Measurements from ENCODE around the gene MTA3.

MTA3 gene

DNA sequence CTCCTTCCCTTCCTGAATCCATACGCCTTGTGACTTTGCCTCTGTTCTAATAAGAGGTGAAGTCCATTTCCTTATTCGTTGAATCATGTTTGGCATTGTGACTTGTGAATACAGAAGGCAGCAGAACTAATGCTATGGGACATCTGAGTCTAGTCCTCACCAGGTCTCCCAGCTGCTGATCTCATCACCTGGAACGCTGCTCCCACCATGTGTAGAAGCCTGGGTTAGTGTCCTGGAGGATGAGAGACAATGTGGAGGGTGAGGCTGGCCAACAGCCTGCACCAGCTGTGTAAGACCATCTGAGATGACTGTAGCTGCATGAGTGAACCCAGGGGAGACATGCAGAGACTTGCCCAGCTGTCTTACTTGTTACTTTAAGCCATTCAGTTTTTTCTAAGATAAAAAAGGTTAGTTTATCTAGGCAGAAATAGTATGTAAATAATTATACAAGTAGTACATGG is 227.4 kb downstream of the MTA3 start:
- no peaks in the 10 kb centered on the region for H3K4me1 ChIP-seq
- H3K4me2 ChIP-seq (ENCODE audit: low read length): no peak overlapping the region
- no peak overlapping the region for H3K4me3 ChIP-seq (ENCODE audit: low read depth, low read length)
- H3K27ac ChIP-seq: no peak overlapping the region
- no peaks in the 10 kb centered on the region for H3K79me2 ChIP-seq
- no peaks in the 10 kb centered on the region for H3K9me3 ChIP-seq (ENCODE audit: control insufficient read depth, low read length)
- TF ChIP-seq, protein P1, sequence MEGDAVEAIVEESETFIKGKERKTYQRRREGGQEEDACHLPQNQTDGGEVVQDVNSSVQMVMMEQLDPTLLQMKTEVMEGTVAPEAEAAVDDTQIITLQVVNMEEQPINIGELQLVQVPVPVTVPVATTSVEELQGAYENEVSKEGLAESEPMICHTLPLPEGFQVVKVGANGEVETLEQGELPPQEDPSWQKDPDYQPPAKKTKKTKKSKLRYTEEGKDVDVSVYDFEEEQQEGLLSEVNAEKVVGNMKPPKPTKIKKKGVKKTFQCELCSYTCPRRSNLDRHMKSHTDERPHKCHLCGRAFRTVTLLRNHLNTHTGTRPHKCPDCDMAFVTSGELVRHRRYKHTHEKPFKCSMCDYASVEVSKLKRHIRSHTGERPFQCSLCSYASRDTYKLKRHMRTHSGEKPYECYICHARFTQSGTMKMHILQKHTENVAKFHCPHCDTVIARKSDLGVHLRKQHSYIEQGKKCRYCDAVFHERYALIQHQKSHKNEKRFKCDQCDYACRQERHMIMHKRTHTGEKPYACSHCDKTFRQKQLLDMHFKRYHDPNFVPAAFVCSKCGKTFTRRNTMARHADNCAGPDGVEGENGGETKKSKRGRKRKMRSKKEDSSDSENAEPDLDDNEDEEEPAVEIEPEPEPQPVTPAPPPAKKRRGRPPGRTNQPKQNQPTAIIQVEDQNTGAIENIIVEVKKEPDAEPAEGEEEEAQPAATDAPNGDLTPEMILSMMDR (IDR thresholded peaks at IDR 0.05): no peak
- no peaks in the 10 kb centered on the region for H3K36me3 ChIP-seq (ENCODE audit: control insufficient read depth, insufficient read depth, low read length)
- H3K27me3 ChIP-seq (ENCODE audit: control insufficient read depth, insufficient read depth, low read length): no peaks in the 10 kb centered on the region
- H2AFZ ChIP-seq: no peak overlapping the region
- no peak overlapping the region for H3K9ac ChIP-seq

DNA sequence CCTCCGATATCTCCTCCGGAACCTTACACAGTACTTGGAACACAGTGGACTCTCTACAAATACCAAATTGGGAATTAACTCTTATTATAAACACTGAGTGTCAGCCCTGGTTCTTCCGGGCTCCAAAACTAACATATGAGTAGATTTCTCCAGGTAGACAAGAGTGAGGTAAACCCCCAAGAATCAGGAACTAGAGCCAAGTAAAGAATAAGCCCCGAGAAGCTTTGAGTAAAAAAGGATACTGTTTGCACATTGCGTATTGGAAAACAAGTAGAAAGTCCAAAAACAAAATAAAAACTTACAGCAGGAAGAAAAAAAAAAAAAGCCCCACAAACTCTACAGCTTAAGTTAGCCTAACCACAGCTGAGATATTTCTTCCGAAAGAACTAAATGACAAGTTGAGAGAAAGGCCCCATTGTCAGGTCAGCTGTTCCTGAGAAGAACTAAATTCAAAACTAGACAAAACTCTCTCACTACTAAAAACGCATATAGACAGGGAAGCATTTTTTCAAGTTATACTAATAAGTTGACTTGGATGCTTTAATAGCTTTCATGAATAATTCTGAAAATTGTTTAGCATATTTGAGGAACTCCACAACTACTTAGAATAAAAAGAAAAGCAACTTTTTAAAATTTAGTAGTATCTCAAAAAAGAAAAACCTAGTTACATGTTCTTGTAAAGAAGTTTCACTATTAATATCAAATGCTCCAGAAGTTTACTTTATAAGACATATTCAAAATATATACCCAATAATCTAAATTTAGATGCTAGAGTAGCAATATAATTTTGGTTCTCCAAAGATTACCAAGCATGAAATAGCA is 228.2 kb downstream of the MTA3 start:
- no peak overlapping the region for H3K4me3 ChIP-seq (ENCODE audit: low read depth, low read length)
- no peaks in the 10 kb centered on the region for H3K27me3 ChIP-seq (ENCODE audit: control insufficient read depth, insufficient read depth, low read length)
- no peaks in the 10 kb centered on the region for H3K36me3 ChIP-seq (ENCODE audit: control insufficient read depth, insufficient read depth, low read length)
- H3K9ac ChIP-seq: no peak overlapping the region
- TF ChIP-seq, protein P1 (IDR thresholded peaks at IDR 0.05): no peak
- H3K9me3 ChIP-seq (ENCODE audit: control insufficient read depth, low read length): no peaks in the 10 kb centered on the region
- H3K79me2 ChIP-seq: no peaks in the 10 kb centered on the region
- H2AFZ ChIP-seq: no peak overlapping the region
- H3K4me2 ChIP-seq (ENCODE audit: low read length): no peak overlapping the region
- peaks cover 3% of the 10 kb centered on the region for H3K4me1 ChIP-seq
- no peak overlapping the region for H3K27ac ChIP-seq

DNA sequence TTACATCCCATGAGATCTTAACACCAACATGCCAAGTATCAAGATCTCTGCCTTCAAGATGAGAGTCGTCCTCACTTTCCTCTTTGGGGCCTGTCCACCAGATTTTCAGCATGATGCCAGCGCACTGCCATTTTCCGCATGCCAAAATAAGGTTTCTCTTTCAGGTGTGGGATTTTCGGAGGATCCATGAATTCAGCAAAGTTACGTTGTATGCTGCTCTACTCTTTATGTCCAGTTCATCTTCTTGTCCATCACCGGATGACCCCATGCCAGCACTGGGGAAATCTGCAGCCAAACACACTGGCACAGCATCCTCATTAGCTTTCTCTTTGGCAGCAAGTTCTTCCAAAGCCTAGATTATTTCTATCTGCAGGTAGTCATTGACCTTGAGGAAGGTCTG is 228.8 kb downstream of the MTA3 start:
- H2AFZ ChIP-seq: no peak overlapping the region
- no peak overlapping the region for H3K9ac ChIP-seq
- H3K79me2 ChIP-seq: no peaks in the 10 kb centered on the region
- H3K27ac ChIP-seq: no peak overlapping the region
- no peak overlapping the region for H3K4me2 ChIP-seq (ENCODE audit: low read length)
- H3K27me3 ChIP-seq (ENCODE audit: control insufficient read depth, insufficient read depth, low read length): no peaks in the 10 kb centered on the region
- H3K9me3 ChIP-seq (ENCODE audit: control insufficient read depth, low read length): no peaks in the 10 kb centered on the region
- no peak overlapping the region for H3K4me3 ChIP-seq (ENCODE audit: low read depth, low read length)
- no peaks in the 10 kb centered on the region for H3K36me3 ChIP-seq (ENCODE audit: control insufficient read depth, insufficient read depth, low read length)
- peaks cover 3% of the 10 kb centered on the region for H3K4me1 ChIP-seq
- TF ChIP-seq, protein P1 (IDR thresholded peaks at IDR 0.05): no peak

DNA sequence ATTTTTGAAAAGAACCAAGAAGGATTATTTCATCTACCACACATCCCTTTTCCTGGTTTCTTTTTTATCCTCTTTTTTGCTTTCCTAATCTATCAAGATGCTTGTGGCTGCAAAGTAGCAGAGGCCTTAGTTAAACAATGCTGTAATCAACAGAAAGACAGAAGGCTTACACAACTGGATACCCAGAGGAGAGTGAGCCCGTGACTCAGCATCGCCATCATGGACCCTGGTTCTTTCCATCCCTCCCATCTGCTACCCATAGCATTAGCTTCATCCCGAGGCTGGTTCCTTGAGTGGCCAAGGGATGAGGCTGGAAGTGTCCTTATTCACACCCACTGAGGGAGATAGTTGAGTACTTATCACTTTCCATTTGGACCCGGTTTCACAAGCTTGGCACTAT is 231.4 kb downstream of the MTA3 start:
- Histone ChIP-seq H3K4me2 (ENCODE audit: low read length) (no peak overlapping the region), H3K36me3 (ENCODE audit: control insufficient read depth, insufficient read depth, low read length) (no peaks in the 10 kb centered on the region), H3K4me3 (ENCODE audit: low read depth, low read length) (no peak overlapping the region), H3K27me3 (ENCODE audit: control insufficient read depth, insufficient read depth, low read length) (no peaks in the 10 kb centered on the region), H2AFZ (no peak overlapping the region), H3K4me1 (peaks cover 3% of the 10 kb centered on the region), H3K9me3 (ENCODE audit: control insufficient read depth, low read length) (no peaks in the 10 kb centered on the region), H3K9ac (no peak overlapping the region), H3K27ac (no peak overlapping the region), H3K79me2 (no peaks in the 10 kb centered on the region)
- TF ChIP-seq, protein P1 (IDR thresholded peaks at IDR 0.05): no peak

Data from parathyroid adenoma (tissue), 2 donors.